GM10266 (cell line): ENCODE data around the gene LMX1A.

ENCODE experiments used
- DNase-seq: peaks from one replicate; pipeline ENCODE4 v3.0.0; 2012; ENCODE audit errors: extremely low spot score
- TF ChIP-seq, protein P1 (sequence below): IDR thresholded peaks from 2 replicates; pipeline ENCODE4 v1.5.1; 2012; ENCODE audit warnings: mild to moderate bottlenecking, low read depth; ENCODE audit not compliant: control insufficient read depth, insufficient read depth; ENCODE audit errors: missing control alignments

The LMX1A gene

DNA sequence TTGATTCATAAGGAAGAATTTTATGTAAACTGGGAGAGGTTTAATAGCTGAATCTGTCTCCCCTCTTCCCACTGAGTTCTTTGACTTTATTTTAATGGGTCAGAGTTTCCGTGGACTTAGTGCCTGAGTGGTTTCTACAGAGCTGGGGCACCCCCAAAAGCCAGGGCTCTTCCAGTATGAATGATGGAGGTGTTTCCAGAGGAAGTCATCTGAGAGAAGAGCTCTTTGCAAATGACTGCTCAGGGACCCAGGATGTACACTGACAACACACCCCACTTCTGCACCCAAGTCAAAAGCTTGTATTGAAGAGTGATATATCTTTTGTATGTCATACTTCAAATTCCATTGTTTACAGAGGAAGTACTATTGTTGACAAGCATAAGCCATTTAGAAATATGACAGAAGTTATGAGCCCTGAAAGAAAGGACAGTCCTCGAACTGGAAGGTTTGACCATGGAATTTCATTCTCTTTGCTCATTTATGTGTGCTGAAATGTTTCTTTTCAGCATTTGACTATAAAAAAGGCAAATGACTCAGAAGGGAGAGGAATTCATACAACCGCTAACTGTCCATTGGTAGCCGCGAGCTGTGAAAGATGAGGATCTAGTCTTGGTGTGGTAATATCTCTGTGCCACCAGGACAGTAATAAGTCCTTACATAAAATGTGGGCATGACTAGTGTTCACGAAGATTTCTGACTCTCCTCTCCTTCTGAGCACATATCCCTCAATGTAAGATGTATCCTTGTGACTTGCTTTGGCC is 25.4 kb upstream of the LMX1A start:
- TF ChIP-seq, protein P1, sequence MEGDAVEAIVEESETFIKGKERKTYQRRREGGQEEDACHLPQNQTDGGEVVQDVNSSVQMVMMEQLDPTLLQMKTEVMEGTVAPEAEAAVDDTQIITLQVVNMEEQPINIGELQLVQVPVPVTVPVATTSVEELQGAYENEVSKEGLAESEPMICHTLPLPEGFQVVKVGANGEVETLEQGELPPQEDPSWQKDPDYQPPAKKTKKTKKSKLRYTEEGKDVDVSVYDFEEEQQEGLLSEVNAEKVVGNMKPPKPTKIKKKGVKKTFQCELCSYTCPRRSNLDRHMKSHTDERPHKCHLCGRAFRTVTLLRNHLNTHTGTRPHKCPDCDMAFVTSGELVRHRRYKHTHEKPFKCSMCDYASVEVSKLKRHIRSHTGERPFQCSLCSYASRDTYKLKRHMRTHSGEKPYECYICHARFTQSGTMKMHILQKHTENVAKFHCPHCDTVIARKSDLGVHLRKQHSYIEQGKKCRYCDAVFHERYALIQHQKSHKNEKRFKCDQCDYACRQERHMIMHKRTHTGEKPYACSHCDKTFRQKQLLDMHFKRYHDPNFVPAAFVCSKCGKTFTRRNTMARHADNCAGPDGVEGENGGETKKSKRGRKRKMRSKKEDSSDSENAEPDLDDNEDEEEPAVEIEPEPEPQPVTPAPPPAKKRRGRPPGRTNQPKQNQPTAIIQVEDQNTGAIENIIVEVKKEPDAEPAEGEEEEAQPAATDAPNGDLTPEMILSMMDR, result no peak
- DNase-seq, result no peak

DNA sequence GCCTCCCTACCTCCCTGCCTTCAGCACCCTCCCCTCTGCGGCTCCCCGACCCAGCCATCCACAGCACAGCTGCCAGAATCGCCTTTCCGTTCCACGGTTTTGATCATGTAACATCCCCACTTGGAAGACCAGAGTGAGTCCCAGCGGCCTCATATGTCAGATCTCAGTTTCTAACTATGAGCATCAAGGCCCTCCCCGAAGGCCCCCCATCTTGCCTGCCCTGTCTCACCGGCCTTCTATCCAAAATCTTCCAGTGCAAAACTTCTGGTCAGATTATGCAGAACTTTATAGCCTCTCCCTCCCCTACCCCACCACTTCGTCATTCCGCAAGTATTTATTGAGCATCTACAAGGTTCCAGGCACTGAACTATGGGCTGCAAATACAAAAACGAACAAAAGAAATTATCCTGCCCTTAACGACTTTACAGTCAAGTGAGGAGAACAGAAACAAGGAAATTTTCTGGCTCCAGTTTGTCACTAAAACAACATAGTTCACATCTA is 20.3 kb upstream of the LMX1A start:
- TF ChIP-seq, protein P1, result no peak
- no peak for DNase-seq

DNA sequence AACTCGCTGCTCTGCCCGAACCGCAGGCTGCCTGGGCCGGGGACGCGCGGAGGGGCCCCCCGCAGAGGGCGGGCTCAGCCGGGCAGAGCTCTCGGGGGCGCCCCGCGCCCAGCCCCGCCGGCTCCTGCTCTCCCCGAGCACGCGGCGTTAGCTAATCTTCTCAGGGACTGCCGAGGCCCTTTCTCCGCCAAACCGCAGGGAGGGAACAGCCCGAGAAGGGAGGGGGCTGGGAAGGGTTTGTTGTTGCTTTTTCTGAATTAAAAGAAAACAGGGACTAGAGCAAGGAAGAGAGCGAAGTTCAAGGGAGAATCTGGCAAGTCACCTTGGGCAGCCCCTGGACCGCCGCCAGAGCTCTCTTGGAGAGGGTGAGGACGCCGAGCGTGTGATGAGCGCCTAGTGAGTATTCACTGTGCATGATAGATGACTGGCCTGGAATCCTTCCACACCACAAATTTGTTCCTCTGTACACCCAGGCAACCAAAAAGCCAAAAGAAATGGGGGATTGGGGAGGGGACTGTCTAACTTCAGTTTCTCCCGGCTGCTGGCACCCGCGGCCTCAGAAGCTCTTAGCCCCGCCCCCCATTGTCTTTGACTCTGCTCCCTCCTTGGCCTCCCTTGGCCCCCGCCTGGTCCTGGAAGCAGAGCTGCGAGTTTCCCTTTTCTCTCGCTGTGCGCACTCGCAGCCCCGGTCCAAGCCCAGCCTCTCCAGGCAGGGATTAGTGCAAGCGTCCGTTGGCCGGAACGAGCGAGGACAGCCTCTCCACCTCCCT is 19.7 kb upstream of the LMX1A start:
- DNase-seq, result no peak
- TF ChIP-seq, protein P1, result no peak

DNA sequence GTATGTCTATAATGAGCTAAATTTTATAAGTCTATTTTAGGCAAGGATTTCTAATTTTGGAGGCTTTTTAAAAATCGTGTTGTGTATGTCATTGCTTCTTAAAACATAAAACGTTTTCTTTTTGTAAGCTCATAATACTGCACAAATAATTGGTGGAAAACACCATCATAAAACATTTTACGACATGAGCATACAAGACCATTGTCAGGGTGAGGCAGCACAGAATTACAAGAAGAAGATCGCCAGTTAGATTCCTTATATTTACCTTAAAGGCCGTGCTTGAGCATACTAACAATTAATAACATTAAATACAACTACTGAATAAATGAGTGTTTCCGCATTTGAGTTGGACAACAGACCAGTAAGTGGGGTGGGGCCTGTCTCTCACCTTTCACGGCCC is 19.1 kb upstream of the LMX1A start:
- no peak for DNase-seq
- TF ChIP-seq, protein P1, result no peak

DNA sequence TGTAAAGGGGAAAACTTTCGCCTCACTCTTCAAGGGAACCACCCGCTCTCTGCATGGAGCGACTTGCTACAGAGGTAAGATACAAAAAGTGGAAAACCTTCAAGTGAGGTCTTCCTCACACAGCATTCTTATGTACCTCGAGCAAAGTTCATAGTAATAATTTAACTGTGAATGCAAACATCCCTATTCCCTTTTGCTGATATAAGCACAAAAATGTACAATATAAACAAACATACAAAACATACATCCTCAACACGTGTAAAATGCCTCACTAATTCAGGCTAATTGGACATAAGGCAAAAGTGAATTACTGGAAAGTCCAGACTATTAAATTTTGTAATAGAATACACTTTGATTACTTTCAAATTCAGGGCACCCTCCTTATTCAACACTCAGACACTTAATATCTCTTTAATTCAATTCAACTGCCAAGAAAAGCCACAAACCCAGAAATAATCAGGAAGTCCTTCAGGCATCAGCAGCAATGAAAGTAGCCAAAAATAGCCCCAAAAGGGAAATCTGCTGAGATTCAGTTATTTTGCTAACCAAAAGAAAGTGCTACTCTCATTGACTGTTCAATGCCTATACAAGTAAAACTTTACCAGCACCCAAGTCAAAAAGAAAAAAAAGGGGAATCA is 15.2 kb upstream of the LMX1A start:
- no peak for DNase-seq
- TF ChIP-seq, protein P1, result no peak

DNA sequence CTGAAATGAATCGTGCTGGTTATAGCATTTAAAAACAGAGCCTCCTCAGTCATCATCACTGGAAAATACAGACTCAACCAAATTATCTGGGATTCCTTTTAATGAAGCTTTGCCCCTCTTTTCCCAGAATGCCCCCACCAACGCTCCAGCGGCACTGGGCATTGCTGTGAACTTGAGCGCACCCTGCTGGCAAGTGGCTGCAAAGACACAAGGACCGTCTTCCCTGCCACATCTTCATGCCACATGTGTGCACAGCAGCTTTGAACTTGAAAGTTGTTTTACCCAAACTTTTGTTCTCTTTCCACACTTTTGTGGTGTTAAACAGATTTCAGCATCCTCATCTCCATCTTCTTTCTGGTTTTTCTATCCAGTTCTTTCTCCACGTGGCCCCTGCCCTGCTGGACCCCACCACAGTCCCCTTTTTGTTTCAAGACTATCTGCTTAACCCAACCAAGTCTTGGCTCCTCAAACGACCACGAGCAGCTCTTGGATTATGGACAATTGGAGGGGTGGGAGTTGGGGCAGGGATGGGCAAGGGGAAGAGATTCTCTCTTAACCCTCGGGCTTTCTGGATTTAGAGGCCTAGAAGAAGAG is 12.8 kb upstream of the LMX1A start:
- TF ChIP-seq, protein P1, result peak; percentile 94
- peak; percentile 72 for DNase-seq
